CD4-positive, alpha-beta T cell treated with Interleukin-6 for 4 hours (primary cell): ENCODE results near the gene ADAM12.

Experiments
- DNase-seq: peaks from one replicate; pipeline ENCODE4 v3.0.0-alpha.2; 2020; ENCODE audit warnings: mixed read lengths

ADAM12 gene

GRCh38 chr10:126133906-126134656, 254.2 kb downstream of the ADAM12 start:
- DNase-seq, result no peak

- no peak for DNase-seq
Observed at GRCh38 chr10:126133082-126133620, 255.1 kb downstream of the ADAM12 start.

GRCh38 chr10:126131341-126131740, 256.9 kb downstream of the ADAM12 start:
- no peak for DNase-seq

DNA sequence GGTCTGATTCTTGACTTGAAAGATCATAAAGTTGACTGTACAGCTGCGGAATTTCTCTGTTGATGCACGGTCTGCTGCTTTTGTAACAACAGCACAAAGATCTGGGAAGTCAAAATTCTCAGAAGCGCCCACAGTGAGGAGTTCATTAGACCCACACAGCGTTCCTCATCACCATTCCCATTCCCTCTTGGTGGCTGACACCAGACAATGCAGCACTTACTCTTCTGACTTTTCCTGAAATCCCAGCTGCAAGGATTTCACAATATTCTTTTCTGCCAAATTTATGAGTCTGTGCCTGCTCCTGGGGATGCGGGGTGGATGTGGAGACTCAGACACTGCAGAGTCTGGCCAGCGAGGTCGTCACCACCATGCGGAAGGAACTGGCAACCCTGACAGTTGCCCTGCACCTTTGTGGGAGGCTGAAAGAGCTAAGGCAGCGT, 258.0 kb downstream of the ADAM12 start:
- no peak for DNase-seq

- no peak for DNase-seq
Observed at GRCh38 chr10:126129026-126129425, 259.3 kb downstream of the ADAM12 start.

DNA sequence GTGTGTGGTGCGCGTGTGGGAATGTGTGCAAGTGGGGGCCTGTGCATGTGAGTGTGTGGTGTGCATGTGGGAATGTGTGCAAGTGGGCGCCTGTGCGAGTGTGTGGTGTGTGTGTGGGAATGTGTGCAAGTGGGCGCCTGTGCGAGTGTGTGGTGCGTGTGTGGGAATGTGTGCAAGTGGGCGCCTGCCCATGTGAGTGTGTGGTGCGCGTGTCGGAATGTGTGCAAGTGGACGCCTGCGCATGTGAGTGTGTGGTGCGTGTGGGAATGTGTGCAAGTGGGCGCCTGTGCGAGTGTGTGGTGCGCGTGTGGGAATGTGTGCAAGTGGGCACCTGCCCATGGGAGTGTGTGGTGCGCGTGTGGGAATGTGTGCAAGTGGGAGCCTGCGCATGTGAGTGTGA, 259.7 kb downstream of the ADAM12 start:
- DNase-seq, result no peak

DNA sequence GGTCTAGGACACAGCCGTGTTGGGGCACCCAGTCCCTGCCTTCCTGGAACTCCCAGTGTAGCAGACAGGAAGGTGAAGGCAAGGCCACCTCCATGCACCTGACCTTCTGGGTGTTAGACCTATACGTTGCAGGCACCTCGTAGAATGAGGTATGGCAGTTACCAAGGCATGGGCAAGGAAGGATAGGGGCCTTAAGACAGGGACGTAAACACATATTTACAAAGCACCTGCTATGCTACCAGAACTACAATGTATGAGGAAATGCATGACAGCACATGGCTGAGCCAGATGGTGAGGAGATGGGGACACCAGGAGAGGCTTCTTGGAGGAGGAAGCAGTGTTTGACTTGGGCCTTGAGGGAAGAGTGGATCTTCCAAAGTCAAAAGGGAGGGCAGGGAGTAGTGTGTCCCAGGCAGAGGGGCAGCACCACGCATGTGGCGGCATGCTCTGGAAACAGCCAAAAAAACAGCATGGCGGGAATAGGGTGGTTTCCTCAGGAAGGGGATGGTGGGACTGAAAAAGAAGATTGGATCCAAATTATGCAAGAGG, 260.7 kb downstream of the ADAM12 start:
- DNase-seq, result no peak

DNA sequence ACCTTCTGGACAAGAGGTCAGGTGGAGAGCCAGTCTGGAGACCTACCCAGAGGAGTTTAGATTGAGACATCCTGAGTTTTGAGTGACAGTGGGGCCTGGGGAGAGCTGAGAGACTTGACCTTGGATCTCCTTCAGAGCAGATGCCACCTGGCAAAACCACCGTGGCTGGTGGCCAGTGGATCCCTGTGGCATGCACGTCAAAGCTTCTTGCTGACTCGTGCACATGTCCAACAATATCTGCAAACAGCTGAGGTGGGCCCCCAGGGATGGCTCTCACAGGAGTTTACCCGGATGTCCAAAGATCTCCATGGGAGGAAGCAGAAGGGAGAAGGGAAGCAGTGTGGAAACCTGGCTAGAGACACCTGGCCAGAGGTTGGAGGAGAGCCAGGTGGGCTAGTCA, 261.4 kb downstream of the ADAM12 start:
- no peak for DNase-seq

DNA sequence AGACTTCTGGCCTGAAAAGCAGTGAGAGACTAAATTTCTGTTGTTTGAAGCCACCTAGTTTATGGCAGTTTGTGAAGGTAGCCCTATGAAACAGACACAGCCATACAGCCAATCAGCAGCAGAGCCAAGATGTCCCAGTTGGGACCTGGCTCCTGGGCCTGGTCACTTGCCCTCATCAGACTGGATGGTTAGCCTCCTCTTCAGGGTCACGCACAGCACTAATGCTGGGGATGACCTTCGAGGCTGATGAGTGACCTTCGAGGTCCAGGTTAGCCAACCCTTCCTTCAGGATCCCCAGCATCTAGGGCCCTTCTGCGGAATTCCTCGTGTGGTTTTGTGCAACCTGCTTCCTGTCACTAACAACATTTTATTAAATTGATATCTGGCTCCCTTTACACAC, 262.3 kb downstream of the ADAM12 start:
- no peak for DNase-seq

- no peak for DNase-seq
Observed at GRCh38 chr10:126124668-126125349, 263.5 kb downstream of the ADAM12 start.

DNA sequence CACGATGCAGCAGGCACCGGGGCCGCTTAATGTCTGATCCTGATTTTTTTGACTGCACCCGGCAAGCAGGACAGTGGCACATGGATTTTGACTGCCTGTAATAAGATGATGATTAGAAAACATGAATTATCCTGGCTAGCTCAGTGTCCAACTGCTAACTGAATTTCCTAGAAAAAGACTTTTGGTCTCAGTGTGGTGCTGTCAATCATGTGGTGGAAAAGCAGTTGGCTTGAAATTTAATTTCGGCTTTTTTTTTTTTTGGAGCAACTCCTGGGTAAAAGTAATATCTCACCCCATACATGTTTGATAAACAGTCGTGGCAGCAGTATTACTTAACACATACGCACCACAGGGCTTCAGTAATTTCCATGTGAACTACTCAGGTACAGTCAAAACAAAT, 264.2 kb downstream of the ADAM12 start:
- DNase-seq, result no peak

GRCh38 chr10:126123466-126123865, 264.8 kb downstream of the ADAM12 start:
- no peak for DNase-seq

DNA sequence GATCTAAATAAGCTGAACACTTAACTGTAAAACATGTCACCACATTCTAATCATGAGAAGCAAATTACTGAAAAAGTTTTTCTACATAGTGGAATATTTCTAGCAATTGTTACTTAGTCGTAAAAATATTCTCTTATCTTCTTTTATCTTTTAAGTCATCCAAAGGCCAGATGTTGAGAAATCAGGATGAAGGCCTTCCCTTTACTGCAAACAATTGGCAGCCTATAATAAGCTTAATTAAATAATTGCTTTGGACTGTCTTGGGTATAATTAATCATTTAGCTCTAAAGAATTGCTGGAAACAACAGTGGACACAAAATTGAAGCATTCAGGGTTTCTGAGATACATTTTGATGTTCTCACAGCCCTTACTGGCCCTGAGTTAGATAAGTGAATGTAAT, 265.4 kb downstream of the ADAM12 start:
- DNase-seq, result no peak

DNA sequence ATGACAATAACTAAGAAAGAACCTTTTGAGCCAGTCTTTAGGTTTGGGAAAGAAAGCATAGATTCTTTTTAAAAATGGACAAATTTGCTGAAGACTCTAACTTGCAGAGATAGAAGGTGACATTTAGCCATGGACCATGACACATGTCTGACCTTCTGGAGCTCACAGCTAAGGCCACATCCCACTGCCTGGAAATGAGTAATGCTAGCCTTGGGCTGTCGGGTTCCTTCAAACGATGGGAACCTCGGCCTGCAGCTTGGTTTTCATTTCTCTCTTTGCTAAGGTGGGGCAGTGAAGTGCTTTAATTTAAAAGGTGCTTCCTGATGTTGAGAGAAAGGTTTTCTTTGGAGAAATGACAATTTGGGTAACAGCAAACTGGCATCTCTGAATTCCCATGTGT, 268.7 kb downstream of the ADAM12 start:
- no peak for DNase-seq

DNA sequence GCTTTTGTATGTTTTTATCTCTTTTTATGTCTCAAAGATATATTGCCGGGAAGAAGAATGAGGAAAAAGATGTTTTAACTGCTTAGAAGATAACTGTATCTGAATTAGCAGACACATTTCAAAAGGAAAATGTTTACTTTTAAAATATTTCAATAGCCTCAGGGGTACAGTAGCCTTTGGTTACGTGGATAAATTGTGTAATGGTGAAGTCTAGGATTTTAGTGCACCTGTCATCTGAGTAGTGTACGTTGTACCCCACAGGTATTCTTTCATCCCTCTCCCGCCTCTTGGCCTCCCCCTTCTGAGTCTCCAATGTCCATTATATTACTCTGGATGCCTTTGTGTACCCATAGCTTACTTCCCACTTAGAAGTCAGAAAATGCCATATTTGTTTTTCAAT, 269.8 kb downstream of the ADAM12 start:
- no peak for DNase-seq

- no peak for DNase-seq
Observed at GRCh38 chr10:126117196-126117595, 271.1 kb downstream of the ADAM12 start.

DNA sequence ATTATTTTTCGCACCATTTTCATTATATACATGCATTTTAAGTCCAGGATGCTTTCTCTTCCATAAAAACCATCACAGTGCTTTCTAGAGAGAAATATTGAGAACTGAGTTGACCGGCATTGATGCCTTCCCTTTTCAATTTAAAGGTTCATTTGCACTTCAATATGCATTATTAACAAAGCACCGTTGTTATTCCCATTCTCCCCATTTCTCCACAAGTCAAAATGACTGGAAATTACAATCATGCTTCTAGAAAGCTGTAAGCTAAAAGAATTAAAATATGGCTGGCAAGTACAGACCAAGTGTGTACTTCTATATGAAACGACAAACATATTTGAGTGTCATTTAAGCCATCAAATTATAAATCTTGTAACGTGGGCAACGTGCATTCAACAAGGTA, 272.4 kb downstream of the ADAM12 start:
- no peak for DNase-seq

GRCh38 chr10:126114884-126115555, 273.3 kb downstream of the ADAM12 start:
- DNase-seq, result no peak

- no peak for DNase-seq
Observed at GRCh38 chr10:126111516-126111915, 276.8 kb downstream of the ADAM12 start.

DNA sequence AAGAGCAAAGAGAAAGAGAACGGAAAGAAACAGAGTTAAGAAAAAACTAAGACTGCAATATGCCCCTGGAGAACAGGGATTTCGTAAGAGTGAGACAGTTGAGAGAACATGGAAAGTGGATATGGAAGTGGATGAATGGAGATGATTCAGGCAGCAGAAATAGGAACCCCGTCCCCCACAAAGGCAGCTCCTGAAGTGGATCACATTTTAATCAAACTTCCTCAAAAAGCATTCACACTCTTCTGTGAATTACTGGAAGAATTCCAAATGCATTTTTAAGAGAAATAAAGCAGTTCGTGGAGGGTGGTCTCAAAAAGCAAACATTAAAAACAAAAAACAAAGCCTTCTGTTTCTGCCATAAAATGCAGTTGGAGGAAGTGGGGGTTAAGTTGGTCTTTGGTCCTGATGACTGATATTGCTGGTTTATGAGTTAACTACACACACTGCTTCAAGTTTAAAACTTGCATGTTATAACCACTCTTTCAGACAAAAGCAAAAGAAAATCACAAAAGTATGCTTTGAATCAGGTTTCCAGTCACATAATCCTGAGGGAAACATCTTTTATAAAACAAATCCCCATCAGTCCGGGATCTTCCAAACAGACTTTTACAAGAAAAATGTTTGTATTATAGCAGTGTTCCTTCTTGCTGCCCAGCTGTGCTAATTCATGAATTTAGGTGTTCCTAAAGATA, 277.6 kb downstream of the ADAM12 start:
- DNase-seq, result no peak

DNA sequence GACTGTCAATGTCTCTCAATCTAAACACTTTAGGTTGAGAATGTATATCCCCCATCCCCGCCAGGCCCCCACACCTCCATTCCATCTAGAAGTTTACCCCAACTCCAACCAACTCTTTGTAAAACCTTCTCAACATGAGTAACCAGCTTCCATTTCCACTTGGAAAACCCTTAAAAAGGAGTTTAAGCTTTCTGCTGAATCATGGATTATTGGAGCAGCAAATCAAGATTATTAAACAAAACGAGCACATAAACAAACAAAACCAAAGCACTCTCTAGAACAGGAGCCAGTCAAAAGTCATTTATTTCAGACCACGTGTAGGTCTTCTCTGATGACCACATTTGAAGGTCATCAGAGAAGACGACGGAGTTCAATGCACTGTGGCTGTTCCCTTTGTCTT, 278.4 kb downstream of the ADAM12 start:
- no peak for DNase-seq

- DNase-seq, result no peak
Observed at GRCh38 chr10:126108693-126109092, 279.6 kb downstream of the ADAM12 start.

- no peak for DNase-seq
Observed at GRCh38 chr10:126104767-126105166, 283.5 kb downstream of the ADAM12 start.
